IMR-90 (cell line): ENCODE results near the gene SENP5.

ENCODE experiments used
- BHLHE40 ChIP-seq: fragments of 150-350 bp; IDR thresholded peaks from 2 replicates; pipeline ENCODE4 v1.6.1; 2016; ENCODE audit warnings: mild to moderate bottlenecking, low read depth, low read length
- CEBPB ChIP-seq: IDR thresholded peaks from 2 replicates; pipeline ENCODE4 v1.6.1; 2012; ENCODE audit warnings: low read depth, low read length, improper control_type of control experiment
- CTCF ChIP-seq: conservative IDR thresholded peaks from 2 replicates; pipeline ENCODE4 v1.5.1; 2012; ENCODE audit warnings: mild to moderate bottlenecking, low read depth, low read length, improper control_type of control experiment
- FOS ChIP-seq: fragments of 150-350 bp; IDR thresholded peaks from 2 replicates; pipeline ENCODE4 v1.6.1; 2016; ENCODE audit warnings: low read depth, low read length
- POLR2A ChIP-seq: IDR thresholded peaks from 2 replicates; pipeline ENCODE4 v1.6.1; 2012; ENCODE audit warnings: mild to moderate bottlenecking, low read depth, low read length
- RAD21 ChIP-seq: IDR thresholded peaks from 2 replicates; pipeline ENCODE4 v1.6.1; 2012; ENCODE audit warnings: low read length, improper control_type of control experiment
- RFX5 ChIP-seq: IDR thresholded peaks from 2 replicates; pipeline ENCODE4 v1.8.0; 2012; ENCODE audit warnings: low read depth, mild to moderate bottlenecking, low read length, moderate library complexity
- SMC3 ChIP-seq: fragments of 150-350 bp; IDR thresholded peaks from 2 replicates; pipeline ENCODE4 v1.6.1; 2016; ENCODE audit warnings: low read depth, mild to moderate bottlenecking, antibody characterized with exemption, low read length, moderate library complexity

- TF ChIP-seq POLR2A (no peak), CEBPB (no peak), RFX5 (no peak), CTCF (no peak), SMC3 (no peak), RAD21 (no peak), FOS (no peak), BHLHE40 (no peak)
Observed at GRCh38 chr3:196942915-196943277, 75.2 kb downstream of the SENP5 start.
